Stimulated activated CD8-positive, alpha-beta memory T cell treated with anti-CD3 and anti-CD28 coated beads, Interleukin-15, amount 100 ng/mL, for 1 hour (primary cell): ENCODE measurements around the gene SLC39A5.
"Not testable (repeated sequence)": the region's sequence is repeated elsewhere in the genome, so short reads cannot be mapped to it uniquely, and the experiment has no call there.

ENCODE experiments used
- DNase-seq: peaks from one replicate; pipeline ENCODE4 v3.0.0-alpha.2; 2020; ENCODE audit warnings: low read depth

SLC39A5 gene

GRCh38 chr12:56244494-56244893 is 14.6 kb downstream of the SLC39A5 start:
- no peak for DNase-seq

- DNase-seq: no peak
Measured at GRCh38 chr12:56247923-56248322, 18.1 kb downstream of the SLC39A5 start.

- DNase-seq: no peak
Measured at GRCh38 chr12:56248711-56249110, 18.9 kb downstream of the SLC39A5 start.

GRCh38 chr12:56252649-56253048 is 22.8 kb downstream of the SLC39A5 start:
- DNase-seq: no peak

GRCh38 chr12:56253091-56253490 is 23.2 kb downstream of the SLC39A5 start:
- DNase-seq: no peak

- DNase-seq: no peak
Measured at GRCh38 chr12:56255671-56256070, 25.8 kb downstream of the SLC39A5 start.

- DNase-seq: no peak
Measured at GRCh38 chr12:56256326-56256960, 26.6 kb downstream of the SLC39A5 start.

- no peak for DNase-seq
Measured at GRCh38 chr12:56257071-56257470, 27.2 kb downstream of the SLC39A5 start.

- DNase-seq: no peak
Measured at GRCh38 chr12:56257491-56258067, 27.7 kb downstream of the SLC39A5 start.

- DNase-seq: peak; percentile 44
Measured at GRCh38 chr12:56258068-56258819, 28.4 kb downstream of the SLC39A5 start, which contains the start of gene ANKRD52. Gene ANKRD52 (minus strand): TSS chr12:56258384. CDS start chr12:56258269, 115 bp downstream.

- no peak for DNase-seq
Measured at GRCh38 chr12:56258820-56259183, 29.0 kb downstream of the SLC39A5 start.

- no peak for DNase-seq
Measured at GRCh38 chr12:56260380-56260779, 30.5 kb downstream of the SLC39A5 start.

- DNase-seq: no peak
Measured at GRCh38 chr12:56260921-56261320, 31.1 kb downstream of the SLC39A5 start.

GRCh38 chr12:56261503-56262232 is 31.8 kb downstream of the SLC39A5 start:
- no peak for DNase-seq

- DNase-seq: not testable (repeated sequence)
Measured at GRCh38 chr12:56262955-56263354, 33.1 kb downstream of the SLC39A5 start.

GRCh38 chr12:56266068-56266692 is 36.3 kb downstream of the SLC39A5 start:
- DNase-seq: not testable (repeated sequence)

- DNase-seq: peak; percentile 86
Measured at GRCh38 chr12:56266693-56267442, 37.0 kb downstream of the SLC39A5 start, which contains the start of gene COQ10A. Gene COQ10A (plus strand): TSS chr12:56266942. CDS start chr12:56267119, 177 bp downstream.

GRCh38 chr12:56267443-56268071 is 37.7 kb downstream of the SLC39A5 start:
- DNase-seq: no peak

- no peak for DNase-seq
Measured at GRCh38 chr12:56271031-56271430, 41.2 kb downstream of the SLC39A5 start.

- DNase-seq: not testable (repeated sequence)
Measured at GRCh38 chr12:56272468-56272867, 42.6 kb downstream of the SLC39A5 start.

- DNase-seq: no peak
Measured at GRCh38 chr12:56274299-56274698, 44.4 kb downstream of the SLC39A5 start.
